ENCODE data around the gene METTL9. TPM values are rescaled to one million over a fixed set of nuclear protein-coding genes. Genes with fewer than 3 reads are reported as not detected.

METTL9 gene
- polyA plus RNA-seq, 1 donor from 2014 or later: 78.5 TPM

- Mint-ChIP-seq H3K27ac (peak overlapping the region in 2 of 3 donors; percentile 10 to 74), H3K27me3 (peaks cover 27% of the 10 kb centered on the region), H3K9me3 (no peaks in the 10 kb centered on the region), H3K4me1 (peaks cover 16 to 17% (median 16%) of the 10 kb centered on the region in 3 donors), H3K36me3 (peaks cover 2% of the 10 kb centered on the region), H3K4me3 (peak overlapping the region in 3 of 4 donors; percentile 1 to 73 (median 7))
Observed at GRCh38 chr16:21703589-21704174, 104.3 kb downstream of the METTL9 start.

- Mint-ChIP-seq H3K4me1 (peaks cover 16 to 18% (median 16%) of the 10 kb centered on the region in 3 donors), H3K36me3 (peaks cover 2% of the 10 kb centered on the region), H3K4me3 (peak overlapping the region in 1 of 4 donors; percentile 73), H3K27ac (peak overlapping the region in 2 of 3 donors; percentile 56 to 74), H3K9me3 (no peaks in the 10 kb centered on the region), H3K27me3 (peaks cover 27% of the 10 kb centered on the region)
Observed at GRCh38 chr16:21704266-21704665, 104.9 kb downstream of the METTL9 start.

DNA sequence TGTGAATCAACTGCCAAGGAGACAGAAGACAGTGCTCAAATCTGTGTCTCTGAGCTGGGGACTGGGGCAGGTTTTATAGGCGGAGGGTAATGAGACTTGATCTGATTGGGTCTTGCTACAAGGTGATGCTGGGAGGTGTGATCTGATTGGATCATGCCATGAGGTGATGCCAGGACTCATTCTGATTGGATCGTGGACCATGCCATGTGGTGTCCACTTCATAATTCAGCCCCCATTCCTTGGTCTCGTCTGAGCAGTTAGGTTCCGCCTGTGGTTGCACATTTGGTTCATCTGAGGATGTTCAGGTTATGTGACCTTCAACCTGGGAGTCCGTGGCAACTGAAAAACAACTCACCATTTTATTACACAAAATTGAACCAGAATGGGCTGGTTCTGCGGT is 105.4 kb downstream of the METTL9 start:
- Mint-ChIP-seq H3K4me3 (no peak overlapping the region), H3K27ac (peak overlapping the region in 1 of 3 donors; percentile 56), H3K36me3 (peaks cover 2% of the 10 kb centered on the region), H3K4me1 (peaks cover 16 to 18% (median 16%) of the 10 kb centered on the region in 3 donors), H3K9me3 (no peaks in the 10 kb centered on the region), H3K27me3 (peaks cover 27% of the 10 kb centered on the region)

Other genes with a start within 250 kb of the METTL9 start
- 0.31 TPM for gene IGSF6, start 53.0 kb downstream of the METTL9 start, polyA plus RNA-seq
- gene OTOA, start 64.4 kb downstream of the METTL9 start, polyA plus RNA-seq: not detected